ENCODE results near the gene TADA2A.

The TADA2A gene

GRCh38 chr17:37406635-37407461 is at the start of gene TADA2A, which contains the start of gene ACACA:
Gene TADA2A, plus strand, starts transcription at chr17:37406886. Its CDS starts 4,480 bp downstream, at chr17:37411366.
Gene ACACA, minus strand, starts transcription at chr17:37406836. Its CDS starts 537 bp downstream, at chr17:37406299.
- Mint-ChIP-seq H3K27ac (peak within 1 kb of the TSS; percentile 97), H3K4me1 (peaks cover 40% of the 10 kb centered on the region), H3K4me3 (peak within 1 kb of the TSS; percentile 96), H3K9me3 (no peaks in the 10 kb centered on the region), H3K36me3 (peaks cover 64% of the 10 kb centered on the region)
- DNase-seq (ENCODE audit: low spot score in 2 of 2) (peak; percentile 70 to 88), ATAC-seq (peak; percentile 95)

- Mint-ChIP-seq H3K27ac (peak overlapping the region; percentile 87), H3K36me3 (peaks cover 18% of the 10 kb centered on the region), H3K9me3 (no peaks in the 10 kb centered on the region), H3K4me3 (peak overlapping the region; percentile 88), H3K4me1 (peaks cover 29% of the 10 kb centered on the region)
- peak; percentile 12 for ATAC-seq
- DNase-seq (ENCODE audit: low spot score in 2 of 2): peak in 1 of 2 donors; percentile 69
These were observed 48.4 kb upstream of the TADA2A start for GRCh38 chr17:37358098-37358829.

DNA sequence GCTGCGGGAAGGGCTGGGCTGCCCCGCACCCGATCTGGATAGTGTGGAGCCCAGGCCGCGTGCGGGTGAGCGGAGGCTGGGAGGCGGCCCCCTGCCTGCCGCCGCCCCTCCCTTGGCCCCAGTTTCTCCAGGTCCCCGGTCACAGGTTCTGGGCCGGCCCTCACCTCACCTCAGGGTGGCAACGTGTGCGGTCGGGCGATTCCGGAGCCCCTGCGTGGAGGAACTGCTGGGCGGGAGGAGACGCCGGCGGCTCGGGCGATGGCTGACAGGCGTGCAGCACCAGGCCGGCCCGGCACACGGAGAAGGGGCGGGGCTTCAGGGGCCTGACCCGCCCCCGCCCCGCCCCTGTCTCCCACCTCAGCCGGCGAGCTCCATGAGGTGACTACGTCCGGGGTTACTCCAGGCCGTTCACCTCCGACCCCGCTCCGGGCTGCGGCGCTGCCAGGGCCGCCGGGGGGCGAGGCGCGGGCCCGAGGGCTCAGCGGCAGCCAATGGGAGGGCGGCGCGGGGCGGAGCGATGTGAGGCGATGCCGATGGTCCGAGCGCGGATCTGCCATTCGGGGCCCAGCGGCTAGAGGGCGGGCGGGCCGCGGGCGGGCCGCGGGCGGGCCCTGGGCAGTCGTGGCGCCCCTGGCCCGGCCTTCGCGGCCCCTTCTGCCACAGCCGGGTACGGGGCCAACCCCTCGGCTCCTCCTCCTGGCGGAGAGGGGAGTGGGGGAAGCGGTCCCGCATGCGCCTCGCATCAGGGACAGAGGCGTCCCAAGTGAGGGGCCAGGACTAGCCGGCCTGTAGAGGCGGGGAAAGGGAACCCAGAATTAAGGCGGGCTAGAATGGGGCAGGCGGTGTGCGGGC is 47.6 kb upstream of the TADA2A start:
- Mint-ChIP-seq H3K27ac (peak overlapping the region; percentile 87), H3K4me3 (peak overlapping the region; percentile 88), H3K4me1 (peaks cover 29% of the 10 kb centered on the region), H3K9me3 (no peaks in the 10 kb centered on the region), H3K36me3 (peaks cover 10% of the 10 kb centered on the region)
- DNase-seq (ENCODE audit: low spot score in 2 of 2) (peak; percentile 87 to 95), ATAC-seq (peak; percentile 98)

DNA sequence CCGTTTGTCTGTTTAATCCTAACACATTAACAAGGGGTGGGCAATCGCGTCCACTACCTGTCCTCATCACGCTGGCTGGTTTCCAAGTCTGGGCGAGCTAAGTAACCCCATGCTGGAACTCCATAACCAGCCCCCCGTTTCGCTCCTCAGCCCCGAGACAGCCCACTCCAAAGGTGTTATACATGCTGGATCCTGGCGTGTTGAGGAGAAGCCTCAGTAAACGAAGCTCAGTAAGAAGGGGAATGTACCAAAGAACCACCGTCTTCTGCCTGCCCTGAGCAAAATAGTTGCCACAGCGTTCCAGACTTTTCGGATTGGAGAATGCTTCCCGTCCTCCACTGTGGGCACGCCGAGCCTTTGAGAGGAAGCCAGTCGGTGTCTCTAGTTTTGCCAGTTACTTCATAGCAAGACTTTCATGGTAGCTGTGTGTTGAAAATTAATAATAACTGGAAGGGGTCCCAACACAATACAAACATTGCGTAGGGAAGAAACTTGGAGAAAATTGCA is 47.0 kb upstream of the TADA2A start:
- Mint-ChIP-seq H3K4me3 (peak overlapping the region; percentile 88), H3K36me3 (peaks cover 5% of the 10 kb centered on the region), H3K9me3 (no peaks in the 10 kb centered on the region), H3K27ac (no peak overlapping the region), H3K4me1 (peaks cover 29% of the 10 kb centered on the region)
- no peak for ATAC-seq
- no peak for DNase-seq (ENCODE audit: low spot score in 2 of 2)

GRCh38 chr17:37360632-37361031 is 46.1 kb upstream of the TADA2A start:
- ATAC-seq: no peak
- Mint-ChIP-seq H3K4me1 (peaks cover 29% of the 10 kb centered on the region), H3K9me3 (no peaks in the 10 kb centered on the region), H3K27ac (no peak overlapping the region), H3K36me3 (no peaks in the 10 kb centered on the region), H3K4me3 (no peak overlapping the region)
- no peak for DNase-seq (ENCODE audit: low spot score in 2 of 2)

- Mint-ChIP-seq H3K27ac (no peak overlapping the region), H3K4me3 (no peak overlapping the region), H3K9me3 (no peaks in the 10 kb centered on the region), H3K36me3 (no peaks in the 10 kb centered on the region), H3K4me1 (peaks cover 28% of the 10 kb centered on the region)
- ATAC-seq: no peak
- DNase-seq (ENCODE audit: low spot score in 2 of 2): no peak
These were observed 45.1 kb upstream of the TADA2A start for GRCh38 chr17:37361543-37361942.

DNA sequence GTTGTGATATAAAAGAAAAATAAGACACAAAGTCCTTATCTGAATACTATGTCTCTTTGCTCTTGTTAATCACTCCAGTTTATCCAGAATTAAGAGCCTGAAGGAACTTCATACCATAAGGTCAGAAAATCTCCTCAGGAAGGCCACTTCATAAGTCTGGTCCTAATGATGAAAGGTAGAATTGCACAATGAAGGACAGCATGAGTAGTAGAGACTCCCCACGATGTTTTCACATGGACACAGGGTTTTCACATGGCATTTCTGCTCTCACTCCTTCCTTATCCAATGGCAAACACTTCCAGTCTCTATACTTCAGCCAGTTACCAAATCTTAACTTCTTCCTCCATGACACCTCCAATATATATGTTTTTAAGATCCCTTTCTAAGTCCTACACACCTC is 41.1 kb upstream of the TADA2A start:
- Mint-ChIP-seq H3K4me1 (no peaks in the 10 kb centered on the region), H3K4me3 (no peak overlapping the region), H3K27ac (no peak overlapping the region), H3K9me3 (no peaks in the 10 kb centered on the region), H3K36me3 (no peaks in the 10 kb centered on the region)
- ATAC-seq: no peak
- no peak for DNase-seq (ENCODE audit: low spot score in 2 of 2)

DNA sequence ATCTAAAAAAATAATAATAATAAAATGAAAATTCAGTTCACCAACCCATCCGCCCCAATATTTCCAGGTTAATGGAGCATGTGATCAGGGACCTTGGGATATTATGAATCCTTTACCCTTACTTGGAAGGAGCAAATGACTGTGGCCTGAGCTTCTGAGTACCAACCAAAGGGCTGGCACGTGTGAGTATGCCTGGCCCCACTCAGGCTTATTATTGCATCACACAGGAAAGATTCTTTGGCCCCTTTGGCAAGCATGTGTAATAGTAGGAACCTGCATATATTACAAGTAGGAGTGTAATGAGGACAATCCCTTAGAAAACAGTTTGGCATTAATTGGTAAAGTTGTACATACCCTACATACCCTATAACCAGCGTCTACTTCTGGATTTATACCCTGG is 38.1 kb upstream of the TADA2A start:
- no peak overlapping the region for H3K4me3 Mint-ChIP-seq
- no peak overlapping the region for H3K27ac Mint-ChIP-seq
- H3K9me3 Mint-ChIP-seq: no peaks in the 10 kb centered on the region
- DNase-seq (ENCODE audit: low spot score in 2 of 2): no peak
- H3K4me1 Mint-ChIP-seq: peaks cover 5% of the 10 kb centered on the region
- H3K36me3 Mint-ChIP-seq: no peaks in the 10 kb centered on the region
- no peak for ATAC-seq

GRCh38 chr17:37373530-37374159 is 33.0 kb upstream of the TADA2A start:
- DNase-seq (ENCODE audit: low spot score in 2 of 2) (peak; percentile 40 to 75), ATAC-seq (peak; percentile 94)
- Mint-ChIP-seq H3K36me3 (no peaks in the 10 kb centered on the region), H3K4me1 (peaks cover 5% of the 10 kb centered on the region), H3K9me3 (no peaks in the 10 kb centered on the region), H3K4me3 (no peak overlapping the region), H3K27ac (no peak overlapping the region)

DNA sequence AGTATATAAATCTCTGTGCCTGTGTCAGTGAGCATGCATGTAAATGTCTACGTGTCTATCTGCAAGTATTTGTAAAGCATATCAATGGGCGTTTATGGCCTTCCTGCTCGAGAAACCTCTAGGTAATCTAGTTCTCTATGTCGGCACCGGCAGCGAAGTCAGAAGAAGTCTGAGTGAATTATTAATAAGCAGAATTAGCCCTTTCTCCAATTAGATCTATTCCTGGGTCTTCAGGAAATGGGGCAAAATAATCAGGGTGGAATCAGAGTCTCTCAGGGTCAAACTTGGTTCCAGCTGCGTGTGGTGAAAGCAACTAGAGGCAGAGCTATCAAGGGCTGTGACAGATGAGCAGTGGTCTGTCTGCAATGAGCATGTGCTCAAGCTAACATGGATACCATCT is 31.0 kb upstream of the TADA2A start, which contains the start of gene C17orf78:
C17orf78 (plus strand) TSS at position 280 of the 400 bp plus-strand sequence; CDS start at position 388, 108 bp downstream.
- H3K4me3 Mint-ChIP-seq: no peak within 1 kb of the TSS
- no peak within 1 kb of the TSS for H3K27ac Mint-ChIP-seq
- H3K4me1 Mint-ChIP-seq: peaks cover 5% of the 10 kb centered on the region

GRCh38 chr17:37382056-37382455 is 24.6 kb upstream of the TADA2A start:
- no peaks in the 10 kb centered on the region for H3K4me1 Mint-ChIP-seq
- DNase-seq (ENCODE audit: low spot score in 2 of 2): no peak
- no peak overlapping the region for H3K27ac Mint-ChIP-seq
- no peaks in the 10 kb centered on the region for H3K36me3 Mint-ChIP-seq
- no peak for ATAC-seq
- H3K4me3 Mint-ChIP-seq: no peak overlapping the region
- no peaks in the 10 kb centered on the region for H3K9me3 Mint-ChIP-seq

More for the DNA sequence above, 31.0 kb upstream of the TADA2A start, which contains the start of gene C17orf78:
- Mint-ChIP-seq H3K9me3 (no peaks in the 10 kb centered on the region), H3K36me3 (no peaks in the 10 kb centered on the region)
- ATAC-seq (no peak), DNase-seq (ENCODE audit: low spot score in 2 of 2) (no peak)

DNA sequence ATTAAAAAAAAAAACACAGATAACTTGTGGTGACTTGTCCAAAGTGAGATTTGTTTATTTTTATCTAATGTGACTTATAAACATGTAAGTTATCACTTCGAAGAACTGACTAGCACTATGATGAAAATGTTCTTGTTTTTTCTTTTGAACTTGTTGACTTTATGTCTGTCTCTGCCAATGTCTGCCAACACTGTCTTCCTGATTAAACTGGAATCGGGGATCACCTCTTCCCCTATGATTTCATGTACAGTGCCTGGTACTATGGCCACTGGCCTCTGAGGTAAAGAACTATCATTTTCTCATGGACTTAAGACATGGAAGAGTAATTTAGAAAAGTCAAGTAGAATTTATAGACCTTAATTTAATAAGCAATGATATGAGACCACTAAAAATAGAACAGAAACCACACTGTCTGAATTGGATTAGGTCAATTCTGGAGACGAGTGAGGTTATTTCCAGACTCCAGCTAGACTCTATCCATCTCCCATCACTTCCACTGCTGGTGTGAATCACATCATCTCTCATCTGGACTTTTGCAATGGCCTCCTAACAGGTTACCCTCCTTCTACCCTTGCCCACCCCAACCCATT is 22.0 kb upstream of the TADA2A start:
- ATAC-seq (no peak), DNase-seq (ENCODE audit: low spot score in 2 of 2) (no peak)
- no peaks in the 10 kb centered on the region for H3K9me3 Mint-ChIP-seq
- no peaks in the 10 kb centered on the region for H3K4me1 Mint-ChIP-seq
- no peak overlapping the region for H3K4me3 Mint-ChIP-seq
- peaks cover 7% of the 10 kb centered on the region for H3K36me3 Mint-ChIP-seq
- H3K27ac Mint-ChIP-seq: no peak overlapping the region

DNA sequence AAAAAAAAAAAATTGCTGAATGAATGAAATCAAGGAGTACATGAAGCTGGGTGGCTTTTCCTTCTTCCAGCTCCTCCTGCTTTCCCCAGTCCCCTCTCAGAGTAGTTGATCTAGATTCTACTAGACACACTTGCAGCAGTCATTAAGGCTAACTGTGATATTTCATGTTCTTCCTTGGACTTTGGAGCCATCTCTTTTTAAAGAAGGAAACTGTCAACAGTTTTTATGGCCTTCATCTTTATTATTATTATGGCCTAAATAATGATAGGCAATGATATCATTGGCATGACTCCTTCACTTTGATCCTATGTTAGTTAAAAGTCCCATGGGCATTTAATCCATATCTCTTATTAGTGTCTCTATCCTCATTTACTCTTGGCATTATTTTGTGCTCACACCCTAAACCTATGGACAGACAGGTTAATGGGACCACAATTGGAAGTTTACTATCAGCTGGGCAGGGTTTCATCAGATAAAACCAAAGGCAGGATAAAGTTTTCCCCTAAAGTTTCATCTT is 21.2 kb upstream of the TADA2A start:
- no peaks in the 10 kb centered on the region for H3K9me3 Mint-ChIP-seq

GRCh38 chr17:37386462-37386861 is 20.2 kb upstream of the TADA2A start:
- no peak for DNase-seq (ENCODE audit: low spot score in 2 of 2)
- H3K36me3 Mint-ChIP-seq: peaks cover 7% of the 10 kb centered on the region
- H3K9me3 Mint-ChIP-seq: no peaks in the 10 kb centered on the region
- H3K4me1 Mint-ChIP-seq: peaks cover 4% of the 10 kb centered on the region
- no peak overlapping the region for H3K4me3 Mint-ChIP-seq
- ATAC-seq: no peak
- no peak overlapping the region for H3K27ac Mint-ChIP-seq

More for the DNA sequence above, 21.2 kb upstream of the TADA2A start:
- H3K4me3 Mint-ChIP-seq: no peak overlapping the region
- no peaks in the 10 kb centered on the region for H3K4me1 Mint-ChIP-seq
- ATAC-seq (no peak), DNase-seq (ENCODE audit: low spot score in 2 of 2) (no peak)
- H3K36me3 Mint-ChIP-seq: peaks cover 7% of the 10 kb centered on the region
- H3K27ac Mint-ChIP-seq: no peak overlapping the region

All from stimulated activated effector memory CD8-positive, alpha-beta T cell treated with anti-CD3 and anti-CD28 coated beads, Interleukin-12 subunit alpha, Interleukin-12 subunit beta, amount 100 ng/mL, for 72 hours (primary cell).